Mammary microvascular endothelial cell (primary cell): ENCODE measurements around the gene RBM4. TPM values are rescaled to one million over a fixed set of nuclear protein-coding genes. Genes with fewer than 3 reads are reported as not detected.

ENCODE experiments used
- total RNA-seq: library from RNA; depleted of rRNA; stranded (reverse); fragments of >200 nt; gene quantifications from 2 replicates; pipeline ENCODE4 v1.2.3, GENCODE V29; 2015

The RBM4 gene, protein sequence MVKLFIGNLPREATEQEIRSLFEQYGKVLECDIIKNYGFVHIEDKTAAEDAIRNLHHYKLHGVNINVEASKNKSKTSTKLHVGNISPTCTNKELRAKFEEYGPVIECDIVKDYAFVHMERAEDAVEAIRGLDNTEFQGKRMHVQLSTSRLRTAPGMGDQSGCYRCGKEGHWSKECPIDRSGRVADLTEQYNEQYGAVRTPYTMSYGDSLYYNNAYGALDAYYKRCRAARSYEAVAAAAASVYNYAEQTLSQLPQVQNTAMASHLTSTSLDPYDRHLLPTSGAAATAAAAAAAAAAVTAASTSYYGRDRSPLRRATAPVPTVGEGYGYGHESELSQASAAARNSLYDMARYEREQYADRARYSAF
- 101 and 107 TPM in 2 replicates for total RNA-seq

DNA sequence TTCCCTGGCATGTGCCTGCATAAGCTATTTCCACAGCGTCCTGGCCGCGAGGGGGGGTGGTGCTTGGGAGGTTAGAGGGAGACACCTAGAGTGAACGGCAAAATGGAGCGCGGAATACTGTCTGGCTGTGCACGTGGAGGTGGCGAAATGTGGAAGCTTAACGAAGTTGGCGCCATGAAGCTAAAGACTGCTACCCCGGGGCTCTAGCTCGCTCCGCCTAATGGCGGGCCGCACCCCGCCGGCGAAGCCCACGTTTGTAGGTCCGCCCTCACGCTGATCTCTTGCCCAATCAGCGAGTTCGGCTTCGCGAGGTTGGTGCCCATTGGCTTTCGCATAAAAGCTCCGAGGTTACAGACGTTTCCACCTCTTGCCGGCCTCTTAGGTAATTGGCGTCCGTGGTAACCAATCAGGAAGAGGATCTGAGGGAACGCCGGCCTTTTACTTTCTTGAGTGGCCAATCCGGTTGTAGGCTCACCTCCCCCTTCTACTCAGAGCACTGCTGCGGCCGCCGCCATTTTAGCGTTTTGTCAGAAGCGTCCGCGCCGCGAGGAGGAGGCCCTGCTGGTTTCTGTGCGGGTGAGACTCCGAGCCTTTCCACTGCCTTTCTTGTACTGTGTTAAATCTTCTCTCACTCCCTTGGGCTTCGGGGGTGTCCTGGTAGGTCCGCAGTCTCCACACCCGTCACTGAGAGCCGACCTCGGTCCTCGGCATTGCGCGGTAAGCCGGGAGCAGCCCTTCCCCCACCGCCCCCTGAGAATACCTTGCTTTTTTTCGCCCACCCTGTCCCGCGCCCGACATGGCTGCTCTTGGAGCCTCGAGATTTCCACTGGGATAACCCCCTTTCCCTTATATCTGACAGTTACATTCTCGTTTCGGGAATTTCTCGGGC is at the start of gene RBM4:
Gene RBM4 (plus strand): TSS at position 527 of the 889 bp plus-strand sequence. CDS start 1,009 bp downstream, outside the sequence.

DNA sequence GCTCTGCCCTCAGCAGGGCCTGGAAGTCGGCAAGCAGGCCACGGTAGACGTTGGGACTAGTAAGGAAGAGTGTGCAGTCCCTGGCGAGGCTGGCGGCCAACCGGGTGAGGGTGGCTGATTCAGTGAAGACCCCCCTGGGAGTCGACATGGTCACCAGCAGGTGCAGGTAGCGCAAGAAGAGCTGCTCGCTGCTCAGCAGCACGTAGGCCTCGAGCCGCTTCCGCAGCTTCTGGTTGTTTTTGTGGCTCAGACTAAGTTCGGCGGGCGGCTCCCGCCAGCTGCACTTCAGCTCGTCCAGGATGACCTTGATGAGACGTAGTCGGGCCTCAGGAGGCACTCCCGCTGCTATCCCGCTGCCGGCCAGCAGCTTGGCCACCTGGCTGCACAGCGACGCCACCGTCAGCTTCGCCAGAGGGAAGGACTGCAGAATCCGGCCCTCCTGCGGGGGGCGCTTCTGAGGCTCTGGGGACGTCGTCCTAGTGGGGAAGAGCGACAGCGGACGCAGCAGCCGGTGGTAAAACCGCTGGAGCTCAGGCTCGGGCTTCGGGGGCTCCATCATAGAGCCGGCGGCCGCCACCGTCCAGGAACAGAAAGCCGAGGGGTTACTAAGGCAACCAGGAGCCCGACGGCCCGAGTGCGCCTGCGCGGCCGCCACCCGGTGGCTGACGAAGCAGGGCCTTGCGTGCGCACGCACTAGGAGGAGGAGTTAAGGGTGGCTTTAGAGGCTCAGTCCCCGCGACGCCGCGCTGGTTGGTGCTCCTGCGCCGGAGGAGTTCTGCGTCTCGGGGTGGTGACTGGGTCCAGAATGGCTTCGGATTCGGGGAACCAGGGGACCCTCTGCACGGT is 45.8 kb upstream of the RBM4 start, which contains the start of the genes CCDC87 and CCS:
Gene CCDC87 (minus strand): TSS at position 607 of the 846 bp plus-strand sequence. CDS start 48 bp downstream, at position 559.
Gene CCS (plus strand): TSS at position 729 of the 846 bp plus-strand sequence. CDS start 77 bp downstream, at position 806.

DNA sequence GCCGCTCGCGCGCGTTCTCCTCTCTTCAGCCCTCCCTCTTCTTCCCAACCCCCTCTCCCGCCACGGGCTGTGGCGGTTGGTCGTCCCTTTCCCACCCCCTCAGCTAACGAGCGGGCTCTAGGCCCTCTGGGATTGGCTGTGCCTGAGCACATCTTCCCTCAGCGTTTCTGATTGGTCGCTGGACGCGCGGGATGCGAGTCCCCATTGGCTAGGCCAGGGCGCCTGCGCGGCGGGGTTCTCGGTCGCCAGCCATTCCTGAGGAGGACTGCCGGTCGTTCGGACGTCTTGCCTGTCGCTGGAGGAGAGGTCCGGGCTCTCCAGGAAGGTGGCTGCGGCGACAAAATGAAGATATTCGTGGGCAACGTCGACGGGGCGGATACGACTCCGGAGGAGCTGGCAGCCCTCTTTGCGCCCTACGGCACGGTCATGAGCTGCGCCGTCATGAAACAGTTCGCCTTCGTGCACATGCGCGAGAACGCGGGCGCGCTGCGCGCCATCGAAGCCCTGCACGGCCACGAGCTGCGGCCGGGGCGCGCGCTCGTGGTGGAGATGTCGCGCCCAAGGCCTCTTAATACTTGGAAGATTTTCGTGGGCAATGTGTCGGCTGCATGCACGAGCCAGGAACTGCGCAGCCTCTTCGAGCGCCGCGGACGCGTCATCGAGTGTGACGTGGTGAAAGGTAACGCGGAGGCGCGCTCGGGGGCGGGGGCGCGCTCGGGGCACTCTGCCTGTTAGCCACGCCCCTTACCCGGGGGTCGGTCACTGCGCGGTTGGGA is 21.9 kb upstream of the RBM4 start, which contains the start of gene RBM14:
Gene RBM14 (plus strand): TSS at position 252 of the 776 bp plus-strand sequence. CDS start 91 bp downstream, at position 343.

DNA sequence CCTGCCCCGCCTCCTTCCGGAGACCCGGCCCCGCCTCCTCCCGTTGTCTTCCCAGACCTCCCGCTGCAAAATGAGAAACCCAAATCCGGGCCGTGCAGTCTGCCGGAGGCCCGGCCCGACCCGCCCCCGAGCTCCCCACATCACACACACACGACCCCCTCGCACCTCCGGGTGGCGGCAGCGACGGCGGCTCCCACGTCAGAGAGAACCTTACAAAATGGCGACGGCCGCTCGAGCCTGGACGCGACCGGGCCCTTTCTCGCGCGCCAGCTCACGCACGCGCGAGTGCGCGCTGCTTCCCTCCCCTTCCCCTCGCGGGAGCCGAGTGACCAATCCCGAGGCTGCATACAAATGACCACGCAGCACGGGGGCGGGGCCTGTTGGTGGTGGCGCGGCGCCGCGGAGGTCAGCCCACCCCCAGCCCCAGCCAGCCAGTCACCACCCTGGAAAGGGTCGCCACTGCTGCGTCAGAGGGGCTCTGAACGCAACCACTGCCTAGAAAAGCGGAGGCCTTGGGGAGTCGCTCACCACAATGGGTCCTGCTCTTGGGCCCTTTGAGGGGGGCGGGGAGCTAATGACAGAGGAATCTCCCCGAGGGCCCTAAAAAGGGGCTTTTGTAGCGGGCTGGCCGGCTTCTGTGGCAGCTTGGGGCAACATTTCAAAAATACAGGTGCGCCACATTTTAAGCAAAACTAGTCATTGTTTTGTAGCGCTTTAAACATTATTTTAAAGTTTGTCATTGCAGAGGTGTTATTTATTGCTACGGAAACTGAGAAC is 39.3 kb downstream of the RBM4 start, which contains the start of gene RBM4B:
Gene RBM4B (minus strand): TSS at position 289 of the 777 bp plus-strand sequence. CDS start 808 bp downstream, outside the sequence.

Other genes with a start within 250 kb of the RBM4 start
- not detected in 2 replicates for gene NPAS4, start 217.7 kb upstream of the RBM4 start, total RNA-seq
- gene MRPL11, start 199.9 kb upstream of the RBM4 start, total RNA-seq, result 88.5 and 94.8 TPM in 2 replicates
- gene PELI3, start 171.8 kb upstream of the RBM4 start, total RNA-seq, result 3.9 and 6.1 TPM in 2 replicates
- gene DPP3, start 158.3 kb upstream of the RBM4 start, total RNA-seq, result 78.1 and 88.9 TPM in 2 replicates
- 15.7 and 17.3 TPM in 2 replicates for gene BBS1, start 128.1 kb upstream of the RBM4 start, total RNA-seq
- 21.1 and 25.0 TPM in 2 replicates for gene ZDHHC24, start 92.7 kb upstream of the RBM4 start, total RNA-seq
- not detected in 2 replicates for gene ACTN3, start 91.8 kb upstream of the RBM4 start, total RNA-seq
- 7.4 and 8.3 TPM in 2 replicates for gene CTSF, start 70.1 kb upstream of the RBM4 start, total RNA-seq
- gene CCDC87, start 45.6 kb upstream of the RBM4 start, total RNA-seq, result 0.05 TPM in 1 of 2 replicates, not detected in the other
- 14.0 and 23.7 TPM in 2 replicates for gene CCS, start 45.5 kb upstream of the RBM4 start, total RNA-seq
- gene RBM14, start 22.1 kb upstream of the RBM4 start, total RNA-seq, result 48.3 and 55.6 TPM in 2 replicates
- gene RBM4B, start 39.2 kb downstream of the RBM4 start, total RNA-seq, result 10.9 and 15.3 TPM in 2 replicates
- gene SPTBN2, start 90.5 kb downstream of the RBM4 start, total RNA-seq, result 6.3 and 21.5 TPM in 2 replicates
- 19.3 and 26.4 TPM in 2 replicates for gene RCE1, start 204.7 kb downstream of the RBM4 start, total RNA-seq
- 34.3 and 40.2 TPM in 2 replicates for gene LRFN4, start 218.4 kb downstream of the RBM4 start, total RNA-seq